A549 (cell line): ENCODE measurements around the gene TBC1D1. TPM values are rescaled to one million over a fixed set of nuclear protein-coding genes. Genes with fewer than 3 reads are reported as not detected.

Source experiments
- ATAC-seq, 2 experiments: fragments of 200-7000 bp in 1 of 2; fragments of >200 bp in 1 of 2; cut with Nextera tagmentation in 1 of 2; cut with Tn5 transposase in 1 of 2; 3 replicates each; pipeline versions ENCODE4 v1.8.0 to v1.9.1; 2018 to 2020; ENCODE audit warnings: mild to moderate bottlenecking in 1 of 2, moderate library complexity in 1 of 2
- CTCF ChIA-PET: fragments of 300-600 bp; sonication (Branson Sonifier 250); formaldehyde crosslinking; extraction: SDS; loops from one replicate; lab custom pipeline; 2021; ENCODE audit warnings: antibody characterized with exemption, inconsistent platforms; lab: Yijun Ruan, JAX
- POLR2A ChIA-PET: fragments of 350-600 bp; formaldehyde crosslinking; extraction: SDS; loops from one replicate; lab custom pipeline; 2021; ENCODE audit warnings: antibody characterized with exemption, inconsistent platforms; lab: Yijun Ruan, JAX
- DNase-seq, 2 experiments: peaks; one replicate each; pipeline versions ENCODE4 v3.0.0 to v3.0.0-alpha.2; 2011 to 2016; ENCODE audit warnings: low read depth in 1 of 2, low spot score in 1 of 2
- FAIRE-seq: peaks from 2 replicates; lab custom pipeline; 2011; peaks lifted over from hg19 to GRCh38; lab: Jason Lieb, UNC
- H3K27ac ChIP-seq, 2 experiments: fragments of >200 bp; sonication (Bioruptor Twin); formaldehyde crosslinking; 3 replicates each; pipeline ENCODE4 v1.5.1; 2016 to 2017
- H3K4me1 ChIP-seq: fragments of >200 bp; sonication (Bioruptor Twin); formaldehyde crosslinking; 3 replicates; pipeline ENCODE4 v1.6.1; 2016
- H3K4me2 ChIP-seq: fragments of >200 bp; sonication (Bioruptor Twin); formaldehyde crosslinking; 3 replicates; pipeline ENCODE4 v1.6.1; 2016
- H3K4me3 ChIP-seq: fragments of >200 bp; sonication (Bioruptor Twin); formaldehyde crosslinking; 3 replicates; pipeline ENCODE4 v1.5.1; 2016
- H3K9me3 ChIP-seq: fragments of >200 bp; sonication (Bioruptor Twin); formaldehyde crosslinking; 3 replicates; pipeline ENCODE4 v1.6.1; 2016
- BCL3 ChIP-seq: fragments of >200 bp; sonication (Bioruptor Twin); formaldehyde crosslinking; IDR thresholded peaks from 3 replicates; pipeline ENCODE4 v1.6.1; 2016
- BHLHE40 ChIP-seq: IDR thresholded peaks from 2 replicates; pipeline ENCODE4 v1.6.1; 2012; ENCODE audit warnings: low read depth, low read length, inconsistent platforms
- CBX8 ChIP-seq: fragments of 200-600 bp; sonication (generic); IDR thresholded peaks from 2 replicates; pipeline ENCODE4 v1.6.1; 2016
- CHD4 ChIP-seq: fragments of 200-600 bp; sonication (generic); IDR thresholded peaks from 2 replicates; pipeline ENCODE4 v1.6.1; 2016; ENCODE audit warnings: antibody characterized with exemption, mild to moderate bottlenecking, borderline replicate concordance
- FOSB ChIP-seq: fragments of 250-450 bp; sonication (Bioruptor Pico); IDR thresholded peaks from 2 replicates; pipeline ENCODE4 v1.5.0; 2020; ENCODE audit warnings: mild to moderate bottlenecking, moderate library complexity
- HOXA7 ChIP-seq: fragments of 250-450 bp; sonication (Bioruptor Pico); IDR thresholded peaks from 2 replicates; pipeline ENCODE4 v1.5.0; 2020; ENCODE audit warnings: mild to moderate bottlenecking, moderate library complexity
- JUNB ChIP-seq: fragments of >200 bp; sonication (Bioruptor Twin); formaldehyde crosslinking; IDR thresholded peaks from 2 replicates; pipeline ENCODE4 v1.6.1; 2016
- KDM5A ChIP-seq: fragments of 200-600 bp; sonication (generic); IDR thresholded peaks from 2 replicates; pipeline ENCODE4 v1.6.1; 2016; ENCODE audit warnings: antibody characterized with exemption, mild to moderate bottlenecking
- MYC ChIP-seq: IDR thresholded peaks from 2 replicates; pipeline ENCODE4 v1.6.1; 2012; ENCODE audit warnings: mild to moderate bottlenecking, inconsistent platforms, low read length, improper control_type of control experiment, borderline replicate concordance
- PBX3 ChIP-seq: IDR thresholded peaks from 2 replicates; pipeline ENCODE4 v1.6.1; 2012
- RARB ChIP-seq: fragments of 250-450 bp; sonication (Bioruptor Pico); IDR thresholded peaks from 2 replicates; pipeline ENCODE4 v1.8.0; 2021; ENCODE audit warnings: mild to moderate bottlenecking, moderate library complexity
- RCOR1 ChIP-seq: fragments of 150-350 bp; IDR thresholded peaks from 2 replicates; pipeline ENCODE4 v1.6.1; 2014; ENCODE audit warnings: antibody characterized with exemption, low read length, low read depth
- RFX5 ChIP-seq: fragments of 450-650 bp; IDR thresholded peaks from 2 replicates; pipeline ENCODE4 v1.7.1; 2014; ENCODE audit warnings: antibody characterized with exemption, mild to moderate bottlenecking, moderate library complexity
- RNF2 ChIP-seq: fragments of 200-600 bp; sonication (generic); IDR thresholded peaks from 2 replicates; pipeline ENCODE4 v1.6.1; 2016; ENCODE audit warnings: low read depth, mild to moderate bottlenecking, antibody characterized with exemption, moderate library complexity, borderline replicate concordance
- SMC3 ChIP-seq: fragments of >200 bp; sonication (Bioruptor Twin); formaldehyde crosslinking; IDR thresholded peaks from 3 replicates; pipeline ENCODE4 v1.6.1; 2018; ENCODE audit warnings: inconsistent platforms
- TP53 ChIP-seq: fragments of 250-450 bp; sonication (Bioruptor Pico); IDR thresholded peaks from 2 replicates; pipeline ENCODE4 v1.5.0; 2021; ENCODE audit warnings: mild to moderate bottlenecking, moderate library complexity
- ZSCAN20 ChIP-seq: fragments of 250-450 bp; sonication (Bioruptor Pico); IDR thresholded peaks from 2 replicates; pipeline ENCODE4 v1.8.0; 2022; ENCODE audit warnings: mild to moderate bottlenecking, moderate library complexity
- WGBS: methylation state at CpG from one replicate; pipeline ENCODE4 v1.1.6; 2017; ENCODE audit errors: missing lambda C conversion rate; 5-methylcytosine and 5-hydroxymethylcytosine counted together
- polyA plus RNA-seq, 4 experiments: library from polyadenylated mRNA; depleted of rRNA in 3 of 4; stranded (reverse); fragments of >200 nt; fragmentation: RNase III in 1 of 4; extraction: RNeasy Plus Mini Kit Qiagen cat#74134 plus additional on column Dnase treatment in 1 of 4; gene quantifications; 2 replicates in 3 of 4; 3 replicates in 1 of 4; pipeline ENCODE4 v1.2.3, GENCODE V29; 2011 to 2017
- TF ChIP-seq, protein P1 (sequence below): IDR thresholded peaks from 2 replicates; pipeline ENCODE4 v1.6.1; 2012; ENCODE audit warnings: low read depth, borderline replicate concordance
- TF ChIP-seq, protein P2 (sequence below): fragments of 250-450 bp; sonication (Bioruptor Pico); IDR thresholded peaks from 2 replicates; pipeline ENCODE4 v1.5.0; 2021; ENCODE audit warnings: mild to moderate bottlenecking, moderate library complexity, borderline replicate concordance
- TF ChIP-seq, protein P3 (sequence below): IDR thresholded peaks from 2 replicates; pipeline ENCODE4 v1.6.1; 2012
- TF ChIP-seq, protein P4 (sequence below): fragments of 250-450 bp; sonication (Bioruptor Pico); IDR thresholded peaks from 2 replicates; pipeline ENCODE4 v1.5.0; 2020; ENCODE audit warnings: low read depth, mild to moderate bottlenecking, moderate library complexity

Gene TBC1D1
- polyA plus RNA-seq, 2 of the 4 experiments (the other 2 are of a cell fraction), result 26.5 to 28.5 TPM

GRCh38 chr4:38013461-38014366 lies 122.8 kb downstream of the TBC1D1 start (continued):
- TF ChIP-seq MYC (no peak), RCOR1 (no peak), HOXA7 (CRISPR knock-in tag) (no peak), RARB (CRISPR knock-in tag) (no peak), BCL3 (no peak)

DNA sequence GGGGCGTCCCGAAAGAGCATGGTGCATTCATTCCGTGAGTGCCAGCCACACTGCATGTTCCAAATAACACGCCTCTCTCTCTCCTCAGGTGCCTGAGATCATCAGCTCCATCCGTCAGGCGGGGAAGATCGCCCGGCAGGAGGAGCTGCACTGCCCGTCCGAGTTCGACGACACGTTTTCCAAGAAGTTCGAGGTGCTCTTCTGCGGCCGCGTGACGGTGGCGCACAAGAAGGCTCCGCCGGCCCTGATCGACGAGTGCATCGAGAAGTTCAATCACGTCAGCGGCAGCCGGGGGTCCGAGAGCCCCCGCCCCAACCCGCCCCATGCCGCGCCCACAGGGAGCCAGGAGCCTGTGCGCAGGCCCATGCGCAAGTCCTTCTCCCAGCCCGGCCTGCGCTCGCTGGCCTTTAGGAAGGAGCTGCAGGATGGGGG lies 123.6 kb downstream of the TBC1D1 start:
- ChIA-PET POLR2A (no interaction called here), CTCF (no interaction called here)
- FAIRE-seq, result no peak
- no peak overlapping the region for H3K4me2 ChIP-seq
- DNase-seq, result no peak
- no peak for ATAC-seq
- H3K4me1 ChIP-seq, result no peaks in the 10 kb centered on the region; the same call in 2 of the 3 replicates
- no peak overlapping the region for H3K4me3 ChIP-seq
- H3K9me3 ChIP-seq, result no peaks in the 10 kb centered on the region
- TF ChIP-seq CHD4 (no peak), TP53 (CRISPR knock-in tag) (no peak), RNF2 (no peak), BHLHE40 (no peak), JUNB (no peak), PBX3 (no peak), KDM5A (no peak), CBX8 (no peak), RFX5 (no peak), HOXA7 (CRISPR knock-in tag) (no peak), RCOR1 (no peak), ZSCAN20 (CRISPR knock-in tag) (no peak), SMC3 (no peak), FOSB (CRISPR knock-in tag) (no peak)
- TF ChIP-seq, protein P1, sequence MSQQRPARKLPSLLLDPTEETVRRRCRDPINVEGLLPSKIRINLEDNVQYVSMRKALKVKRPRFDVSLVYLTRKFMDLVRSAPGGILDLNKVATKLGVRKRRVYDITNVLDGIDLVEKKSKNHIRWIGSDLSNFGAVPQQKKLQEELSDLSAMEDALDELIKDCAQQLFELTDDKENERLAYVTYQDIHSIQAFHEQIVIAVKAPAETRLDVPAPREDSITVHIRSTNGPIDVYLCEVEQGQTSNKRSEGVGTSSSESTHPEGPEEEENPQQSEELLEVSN, result no peak
- TF ChIP-seq, protein P2, sequence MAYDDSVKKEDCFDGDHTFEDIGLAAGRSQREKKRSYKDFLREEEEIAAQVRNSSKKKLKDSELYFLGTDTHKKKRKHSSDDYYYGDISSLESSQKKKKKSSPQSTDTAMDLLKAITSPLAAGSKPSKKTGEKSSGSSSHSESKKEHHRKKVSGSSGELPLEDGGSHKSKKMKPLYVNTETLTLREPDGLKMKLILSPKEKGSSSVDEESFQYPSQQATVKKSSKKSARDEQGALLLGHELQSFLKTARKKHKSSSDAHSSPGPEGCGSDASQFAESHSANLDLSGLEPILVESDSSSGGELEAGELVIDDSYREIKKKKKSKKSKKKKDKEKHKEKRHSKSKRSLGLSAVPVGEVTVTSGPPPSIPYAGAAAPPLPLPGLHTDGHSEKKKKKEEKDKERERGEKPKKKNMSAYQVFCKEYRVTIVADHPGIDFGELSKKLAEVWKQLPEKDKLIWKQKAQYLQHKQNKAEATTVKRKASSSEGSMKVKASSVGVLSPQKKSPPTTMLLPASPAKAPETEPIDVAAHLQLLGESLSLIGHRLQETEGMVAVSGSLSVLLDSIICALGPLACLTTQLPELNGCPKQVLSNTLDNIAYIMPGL (CRISPR knock-in tag), result no peak
- TF ChIP-seq, protein P3, sequence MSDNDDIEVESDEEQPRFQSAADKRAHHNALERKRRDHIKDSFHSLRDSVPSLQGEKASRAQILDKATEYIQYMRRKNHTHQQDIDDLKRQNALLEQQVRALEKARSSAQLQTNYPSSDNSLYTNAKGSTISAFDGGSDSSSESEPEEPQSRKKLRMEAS, result no peak
- TF ChIP-seq, protein P4, sequence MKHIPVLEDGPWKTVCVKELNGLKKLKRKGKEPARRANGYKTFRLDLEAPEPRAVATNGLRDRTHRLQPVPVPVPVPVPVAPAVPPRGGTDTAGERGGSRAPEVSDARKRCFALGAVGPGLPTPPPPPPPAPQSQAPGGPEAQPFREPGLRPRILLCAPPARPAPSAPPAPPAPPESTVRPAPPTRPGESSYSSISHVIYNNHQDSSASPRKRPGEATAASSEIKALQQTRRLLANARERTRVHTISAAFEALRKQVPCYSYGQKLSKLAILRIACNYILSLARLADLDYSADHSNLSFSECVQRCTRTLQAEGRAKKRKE, result no peak
- H3K27ac ChIP-seq, result no peak overlapping the region
- WGBS, result 93% methylated on average over 25 of the region's 37 CpGs
